HepG2 (cell line): Measurements from ENCODE around the gene SLC35F4. TPM values are rescaled to one million over a fixed set of nuclear protein-coding genes. Genes with fewer than 3 reads are reported as not detected.

Experiments
- ATAC-seq: fragments of 200-7000 bp; cut with Tn5 transposase; 3 replicates; pipeline ENCODE4 v1.9.1; 2020; ENCODE audit warnings: mild to moderate bottlenecking, moderate library complexity
- BruUV-seq: library from RNA; stranded (reverse); fragments of 400-500 nt; replicated peaks from 2 replicates; lab custom pipeline; 2021; lab: Mats Ljungman, UMichigan
- CTCF ChIA-PET: fragments of 300-600 bp; formaldehyde crosslinking; extraction: SDS; loops from one replicate; lab custom pipeline; 2021; ENCODE audit warnings: low total read pairs, inconsistent platforms, low intra/inter-chr PET ratio; lab: Yijun Ruan, JAX
- POLR2A ChIA-PET: fragments of 350-600 bp; sonication (Branson Sonifier 250); formaldehyde crosslinking; loops from one replicate; lab custom pipeline; 2020; ENCODE audit warnings: antibody characterized with exemption, inconsistent platforms; lab: Yijun Ruan, JAX
- DNase-seq: peaks from one replicate; pipeline ENCODE4 v3.0.0-alpha.2; 2015; ENCODE audit warnings: low spot score
- FAIRE-seq: peaks from 3 replicates; lab custom pipeline; 2011; peaks lifted over from hg19 to GRCh38; lab: Jason Lieb, UNC
- H2AFZ ChIP-seq: one replicate; pipeline ENCODE4 v1.6.1; 2011; ENCODE audit warnings: low read length, inconsistent platforms
- H3K27ac ChIP-seq: fragments of 300-600 bp; 3 replicates; pipeline ENCODE4 v1.8.0; 2011; ENCODE audit warnings: mixed run types, mild to moderate bottlenecking, mixed read lengths, low read length, inconsistent platforms; ENCODE audit not compliant: insufficient read depth; ENCODE audit errors: extremely low read length
- H3K27me3 ChIP-seq, 2 experiments: fragments of 200-600 bp in 1 of 2; 2 replicates in 1 of 2; 3 replicates in 1 of 2; pipeline versions ENCODE4 v1.6.0 to v1.8.0; 2011; ENCODE audit warnings: low read length in 2 of 2, mild to moderate bottlenecking in 2 of 2, moderate library complexity in 2 of 2, inconsistent platforms in 1 of 2; ENCODE audit not compliant: insufficient read depth in 2 of 2, control insufficient read depth in 1 of 2
- H3K36me3 ChIP-seq, 2 experiments: fragments of 200-600 bp in 1 of 2; replicated peaks in 1 of 2; 2 replicates in 1 of 2; 3 replicates in 1 of 2; pipeline versions ENCODE4 v1.5.1 to v1.8.0; 2011; ENCODE audit warnings: low read length in 2 of 2, inconsistent platforms in 1 of 2; ENCODE audit not compliant: insufficient read depth in 2 of 2, control insufficient read depth in 1 of 2
- H3K4me1 ChIP-seq: 2 replicates; pipeline ENCODE4 v1.5.1; 2012; ENCODE audit warnings: low read length, inconsistent platforms; ENCODE audit not compliant: insufficient read depth
- H3K4me2 ChIP-seq: 2 replicates; pipeline ENCODE4 v1.6.0; 2011; ENCODE audit warnings: low read depth, low read length, inconsistent platforms
- H3K4me3 ChIP-seq, 3 experiments: fragments of 200-600 bp in 1 of 3; sonication (generic), shearing (Covaris generic) in 1 of 3; replicated peaks in 1 of 3; 2 replicates each; pipeline ENCODE4 v1.5.1; 2011 to 2016; ENCODE audit warnings: low read length in 3 of 3, inconsistent platforms in 2 of 3, low read depth in 2 of 3, mild to moderate bottlenecking in 2 of 3, control low read depth in 1 of 3, mixed read lengths in 1 of 3; ENCODE audit not compliant: insufficient read depth in 1 of 3
- H3K79me2 ChIP-seq: one replicate; pipeline ENCODE4 v1.6.1; 2011; ENCODE audit warnings: low read length, inconsistent platforms; ENCODE audit not compliant: insufficient read depth
- H3K9ac ChIP-seq: 2 replicates; pipeline ENCODE4 v1.6.0; 2011; ENCODE audit warnings: mild to moderate bottlenecking, low read depth, low read length, inconsistent platforms; ENCODE audit not compliant: insufficient read depth
- H3K9me3 ChIP-seq: 2 replicates; pipeline ENCODE4 v1.5.1; 2012; ENCODE audit warnings: mild to moderate bottlenecking, low read length
- H4K20me1 ChIP-seq: 2 replicates; pipeline ENCODE4 v1.6.0; 2011; ENCODE audit warnings: inconsistent platforms, mild to moderate bottlenecking, low read length, moderate library complexity; ENCODE audit not compliant: insufficient read depth
- JUN ChIP-seq: sonication (generic); formaldehyde crosslinking; IDR thresholded peaks from 2 replicates; pipeline ENCODE4 v1.4.0; 2020; ENCODE audit warnings: mild to moderate bottlenecking, missing genetic modification reagents
- SNAPC5 ChIP-seq: sonication (generic); formaldehyde crosslinking; IDR thresholded peaks from 2 replicates; pipeline ENCODE4 v1.8.1; 2023; ENCODE audit warnings: mild to moderate bottlenecking, missing genetic modification reagents, borderline replicate concordance
- SP140L ChIP-seq: sonication (generic); formaldehyde crosslinking; IDR thresholded peaks from 2 replicates; pipeline ENCODE4 v1.4.0; 2020; ENCODE audit warnings: missing genetic modification reagents, borderline replicate concordance
- SRSF1 ChIP-seq: fragments of 200-400 bp; formaldehyde crosslinking; optimal IDR thresholded peaks from 2 replicates; pipeline ENCODE3; 2017; ENCODE audit warnings: mild to moderate bottlenecking, low read depth, low read length, moderate library complexity
- TEAD2 ChIP-seq: sonication (generic); formaldehyde crosslinking; IDR thresholded peaks from 2 replicates; pipeline ENCODE4 v1.9.0; 2021; ENCODE audit warnings: missing genetic modification reagents
- U2AF2 ChIP-seq: fragments of 200-400 bp; formaldehyde crosslinking; IDR thresholded peaks from 2 replicates; pipeline ENCODE4 v1.6.1; 2017; ENCODE audit warnings: low read depth, mild to moderate bottlenecking, low read length
- ZEB1 ChIP-seq: IDR thresholded peaks from 2 replicates; pipeline ENCODE4 v1.6.1; 2012; ENCODE audit warnings: mild to moderate bottlenecking, low read depth, inconsistent platforms; ENCODE audit not compliant: insufficient replicate concordance
- ZNF501 ChIP-seq: sonication (generic); formaldehyde crosslinking; IDR thresholded peaks from 2 replicates; pipeline ENCODE4 v1.5.1; 2020; ENCODE audit warnings: mild to moderate bottlenecking, moderate library complexity, missing genetic modification reagents
- ZNF567 ChIP-seq: sonication (generic); formaldehyde crosslinking; IDR thresholded peaks from 2 replicates; pipeline ENCODE4 v1.8.1; 2023; ENCODE audit warnings: mild to moderate bottlenecking, missing genetic modification reagents, borderline replicate concordance
- ZNF878 ChIP-seq: sonication (generic); formaldehyde crosslinking; IDR thresholded peaks from 2 replicates; pipeline ENCODE4 v1.8.1; 2023; ENCODE audit warnings: mild to moderate bottlenecking, missing genetic modification reagents, moderate library complexity
- WGBS: methylation state at CpG from one replicate; pipeline ENCODE4 v1.1.6; 2017; ENCODE audit warnings: low lambda C conversion rate; 5-methylcytosine and 5-hydroxymethylcytosine counted together
- in situ Hi-C: cut with HindIII; loops from 2 replicates; pipeline ENCODE4 v1.10.0; 2017; ENCODE audit warnings: low pct_unique_long_range_greater_than_20kb; ENCODE audit not compliant: extremely low pct_ligation_motif_present
- intact Hi-C: fragments of 100-400 bp; cut with micrococcal nuclease; formaldehyde crosslinking; loops from one replicate; pipeline ENCODE4 v1.10.0; 2022; ENCODE audit not compliant: unreplicated experiment
- polyA plus RNA-seq, 8 experiments: library from polyadenylated mRNA; depleted of rRNA in 3 of 8; stranded (reverse) in 7 of 8; unstranded in 1 of 8; fragments of >200 nt; fragmentation: Illumina TruSeq in 4 of 8; extraction: Trizol in 4 of 8; gene quantifications; 2 replicates each; pipeline versions ENCODE4 v1.2.1 to v1.2.3, GENCODE V29; 2011 to 2016; ENCODE audit warnings: low read depth in 4 of 8, missing spikeins in 1 of 8, mixed read lengths in 1 of 8; ENCODE audit not compliant: insufficient read depth in 1 of 8
- total RNA-seq, 5 experiments: library from RNA; depleted of rRNA; stranded (reverse); fragments of >200 nt; fragmentation: Illumina TruSeq; extraction: Trizol; gene quantifications; 2 replicates each; pipeline ENCODE4 v1.2.3, GENCODE V29; 2016; ENCODE audit warnings: low read depth in 1 of 5
- TF ChIP-seq, protein P1 (sequence below): sonication (generic); formaldehyde crosslinking; IDR thresholded peaks from 2 replicates; pipeline ENCODE4 v1.4.0; 2020; ENCODE audit warnings: missing genetic modification reagents, mild to moderate bottlenecking, borderline replicate concordance
- TF ChIP-seq, protein P2 (sequence below): sonication (generic); formaldehyde crosslinking; IDR thresholded peaks from 2 replicates; pipeline ENCODE4 v1.4.0; 2020; ENCODE audit warnings: missing genetic modification reagents

Gene SLC35F4
- total and polyA plus RNA-seq, 2 of the 13 experiments (the other 11 are each of a cell fraction or from before 2014, with no cell fraction given), result not detected

GRCh38 chr14:57769863-57770523, 95.9 kb downstream of the SLC35F4 start:
- CTCF ChIA-PET, result no interaction called here
- POLR2A ChIA-PET, result no interaction called here
- H3K9me3 ChIP-seq, result no peaks in the 10 kb centered on the region
- in situ Hi-C loops, result no loop called here
- H4K20me1 ChIP-seq, result no peaks in the 10 kb centered on the region
- 9% methylated on average over 5 of the region's 5 CpGs for WGBS
- intact Hi-C loops, result no loop called here
- no peak overlapping the region for H3K4me3 ChIP-seq
- no peaks in the 10 kb centered on the region for H3K36me3 ChIP-seq
- H3K4me1 ChIP-seq, result no peaks in the 10 kb centered on the region
- TF ChIP-seq SNAPC5 (CRISPR knock-in tag), result no peak
- TF ChIP-seq TEAD2 (CRISPR knock-in tag), result no peak
- no peak overlapping the region for H3K27ac ChIP-seq
- no peak overlapping the region for H3K9ac ChIP-seq
- ATAC-seq (no peak), DNase-seq (no peak), FAIRE-seq (no peak)
- H3K79me2 ChIP-seq, result no peaks in the 10 kb centered on the region
- no TSS peak for BruUV-seq
- H3K27me3 ChIP-seq, result no peaks in the 10 kb centered on the region
- no peak overlapping the region for H2AFZ ChIP-seq
- no peak overlapping the region for H3K4me2 ChIP-seq

DNA sequence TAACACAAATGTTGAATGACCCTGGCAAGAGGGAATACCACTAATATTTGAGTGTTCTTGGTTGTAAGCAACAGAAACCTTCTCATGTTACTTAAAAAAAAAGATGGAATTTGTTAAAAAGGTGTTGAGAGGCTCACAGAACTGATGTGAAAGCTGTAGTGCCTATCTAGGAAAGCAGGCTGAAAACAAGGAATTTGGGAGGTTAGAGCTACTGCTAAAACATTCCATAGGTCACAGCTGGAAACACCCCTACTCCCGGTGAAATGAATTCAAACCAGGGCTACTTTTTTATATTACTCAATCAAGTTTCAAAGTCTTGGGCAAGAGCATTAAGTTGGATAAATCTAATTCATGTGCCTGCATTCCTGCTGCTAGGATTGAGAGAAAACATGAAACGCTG, 104.1 kb downstream of the SLC35F4 start:
- BruUV-seq, result no TSS peak
- DNase-seq (no peak), FAIRE-seq (no peak), ATAC-seq (no peak)
- Histone ChIP-seq H3K27ac (no peak overlapping the region), H3K4me2 (no peak overlapping the region), H3K4me1 (no peaks in the 10 kb centered on the region), H2AFZ (no peak overlapping the region), H3K4me3 (no peak overlapping the region), H3K79me2 (no peaks in the 10 kb centered on the region), H4K20me1 (no peaks in the 10 kb centered on the region), H3K9me3 (no peaks in the 10 kb centered on the region), H3K9ac (no peak overlapping the region), H3K36me3 (no peaks in the 10 kb centered on the region), H3K27me3 (no peaks in the 10 kb centered on the region)
- intact Hi-C loops, result no loop called here
- ChIA-PET POLR2A (no interaction called here), CTCF (no interaction called here)
- 0% methylated on average over 2 of the region's 2 CpGs for WGBS
- in situ Hi-C loops, result no loop called here
- TF ChIP-seq ZNF878 (CRISPR knock-in tag) (no peak), SRSF1 (no peak), U2AF2 (no peak), ZNF567 (CRISPR knock-in tag) (no peak), JUN (CRISPR knock-in tag) (no peak), ZNF501 (no peak), ZEB1 (no peak), SP140L (no peak)
- TF ChIP-seq, protein P1, sequence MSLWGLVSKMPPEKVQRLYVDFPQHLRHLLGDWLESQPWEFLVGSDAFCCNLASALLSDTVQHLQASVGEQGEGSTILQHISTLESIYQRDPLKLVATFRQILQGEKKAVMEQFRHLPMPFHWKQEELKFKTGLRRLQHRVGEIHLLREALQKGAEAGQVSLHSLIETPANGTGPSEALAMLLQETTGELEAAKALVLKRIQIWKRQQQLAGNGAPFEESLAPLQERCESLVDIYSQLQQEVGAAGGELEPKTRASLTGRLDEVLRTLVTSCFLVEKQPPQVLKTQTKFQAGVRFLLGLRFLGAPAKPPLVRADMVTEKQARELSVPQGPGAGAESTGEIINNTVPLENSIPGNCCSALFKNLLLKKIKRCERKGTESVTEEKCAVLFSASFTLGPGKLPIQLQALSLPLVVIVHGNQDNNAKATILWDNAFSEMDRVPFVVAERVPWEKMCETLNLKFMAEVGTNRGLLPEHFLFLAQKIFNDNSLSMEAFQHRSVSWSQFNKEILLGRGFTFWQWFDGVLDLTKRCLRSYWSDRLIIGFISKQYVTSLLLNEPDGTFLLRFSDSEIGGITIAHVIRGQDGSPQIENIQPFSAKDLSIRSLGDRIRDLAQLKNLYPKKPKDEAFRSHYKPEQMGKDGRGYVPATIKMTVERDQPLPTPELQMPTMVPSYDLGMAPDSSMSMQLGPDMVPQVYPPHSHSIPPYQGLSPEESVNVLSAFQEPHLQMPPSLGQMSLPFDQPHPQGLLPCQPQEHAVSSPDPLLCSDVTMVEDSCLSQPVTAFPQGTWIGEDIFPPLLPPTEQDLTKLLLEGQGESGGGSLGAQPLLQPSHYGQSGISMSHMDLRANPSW (CRISPR knock-in tag), result no peak
- TF ChIP-seq, protein P2, sequence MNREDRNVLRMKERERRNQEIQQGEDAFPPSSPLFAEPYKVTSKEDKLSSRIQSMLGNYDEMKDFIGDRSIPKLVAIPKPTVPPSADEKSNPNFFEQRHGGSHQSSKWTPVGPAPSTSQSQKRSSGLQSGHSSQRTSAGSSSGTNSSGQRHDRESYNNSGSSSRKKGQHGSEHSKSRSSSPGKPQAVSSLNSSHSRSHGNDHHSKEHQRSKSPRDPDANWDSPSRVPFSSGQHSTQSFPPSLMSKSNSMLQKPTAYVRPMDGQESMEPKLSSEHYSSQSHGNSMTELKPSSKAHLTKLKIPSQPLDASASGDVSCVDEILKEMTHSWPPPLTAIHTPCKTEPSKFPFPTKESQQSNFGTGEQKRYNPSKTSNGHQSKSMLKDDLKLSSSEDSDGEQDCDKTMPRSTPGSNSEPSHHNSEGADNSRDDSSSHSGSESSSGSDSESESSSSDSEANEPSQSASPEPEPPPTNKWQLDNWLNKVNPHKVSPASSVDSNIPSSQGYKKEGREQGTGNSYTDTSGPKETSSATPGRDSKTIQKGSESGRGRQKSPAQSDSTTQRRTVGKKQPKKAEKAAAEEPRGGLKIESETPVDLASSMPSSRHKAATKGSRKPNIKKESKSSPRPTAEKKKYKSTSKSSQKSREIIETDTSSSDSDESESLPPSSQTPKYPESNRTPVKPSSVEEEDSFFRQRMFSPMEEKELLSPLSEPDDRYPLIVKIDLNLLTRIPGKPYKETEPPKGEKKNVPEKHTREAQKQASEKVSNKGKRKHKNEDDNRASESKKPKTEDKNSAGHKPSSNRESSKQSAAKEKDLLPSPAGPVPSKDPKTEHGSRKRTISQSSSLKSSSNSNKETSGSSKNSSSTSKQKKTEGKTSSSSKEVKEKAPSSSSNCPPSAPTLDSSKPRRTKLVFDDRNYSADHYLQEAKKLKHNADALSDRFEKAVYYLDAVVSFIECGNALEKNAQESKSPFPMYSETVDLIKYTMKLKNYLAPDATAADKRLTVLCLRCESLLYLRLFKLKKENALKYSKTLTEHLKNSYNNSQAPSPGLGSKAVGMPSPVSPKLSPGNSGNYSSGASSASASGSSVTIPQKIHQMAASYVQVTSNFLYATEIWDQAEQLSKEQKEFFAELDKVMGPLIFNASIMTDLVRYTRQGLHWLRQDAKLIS (CRISPR knock-in tag), result no peak
